H1 (cell line): ENCODE data around the gene HES3. TPM values are rescaled to one million over a fixed set of nuclear protein-coding genes. Genes with fewer than 3 reads are reported as not detected.

ENCODE experiments used
- CEBPB ChIP-seq: IDR thresholded peaks from 2 replicates; pipeline ENCODE4 v1.6.1; 2012; ENCODE audit warnings: low read depth, low read length
- EZH2 ChIP-seq: fragments of 200-600 bp; sonication (generic); IDR thresholded peaks from 2 replicates; pipeline ENCODE4 v1.7.1; 2012; ENCODE audit warnings: low read depth, mild to moderate bottlenecking, moderate library complexity, low read length, inconsistent platforms; ENCODE audit not compliant: severe bottlenecking
- HDAC2 ChIP-seq, 2 experiments: fragments of 300-600 bp in 1 of 2; sonication (generic) in 1 of 2; IDR thresholded peaks; 2 replicates each; pipeline ENCODE4 v1.6.1; 2011 to 2012; ENCODE audit warnings: low read depth in 2 of 2, low read length in 2 of 2, mild to moderate bottlenecking in 2 of 2, moderate library complexity in 2 of 2, borderline replicate concordance in 1 of 2, inconsistent platforms in 1 of 2
- JUN ChIP-seq: IDR thresholded peaks from 2 replicates; pipeline ENCODE4 v1.6.1; 2011; ENCODE audit warnings: low read depth, mild to moderate bottlenecking, improper control_type of control experiment, low read length
- JUND ChIP-seq: IDR thresholded peaks from 2 replicates; pipeline ENCODE4 v1.6.1; 2011; ENCODE audit warnings: mild to moderate bottlenecking, improper control_type of control experiment, low read length
- SRF ChIP-seq: IDR thresholded peaks from 2 replicates; pipeline ENCODE4 v1.6.1; 2011; ENCODE audit warnings: mild to moderate bottlenecking, low read depth, low read length, moderate library complexity
- SUZ12 ChIP-seq: fragments of 200-600 bp; sonication (generic); IDR thresholded peaks from 2 replicates; pipeline ENCODE4 v1.6.1; 2012; ENCODE audit warnings: mild to moderate bottlenecking, inconsistent platforms, low read length, moderate library complexity, mixed read lengths
- polyA plus RNA-seq, 7 experiments: library from polyadenylated mRNA; depleted of rRNA in 3 of 7; stranded (reverse) in 5 of 7; unstranded in 2 of 7; fragments of >200 nt in 5 of 7; fragments of 200-250 nt in 2 of 7; gene quantifications; 1 replicate in 5 of 7; 2 replicates in 1 of 7; 4 replicates in 1 of 7; pipeline versions ENCODE4 v1.2.1 to v1.2.3, GENCODE V29; 2011 to 2013; ENCODE audit warnings: missing spikeins in 2 of 7, mixed read lengths in 2 of 7
- total RNA-seq: library from RNA; stranded (reverse); fragmentation: NEBNext Ultra II Directional; extraction: Animal tissue kit (Norgen Biotek cat#: 25700); gene quantifications from 2 replicates; pipeline ENCODE4 v1.2.1, GENCODE V29; 2021

HES3 gene
- total and polyA plus RNA-seq, 2 of the 8 experiments (the other 6 are each of a cell fraction or from before 2014, with no cell fraction given), result 38.8 to 54.3 TPM

- TF ChIP-seq SUZ12 (no peak), SRF (no peak), JUND (no peak), CEBPB (no peak), EZH2 (no peak), HDAC2 (IDR thresholded peaks at IDR 0.05; ENCODE audit: borderline replicate concordance in 1 of 2, low read depth in 2 of 2, low read length in 2 of 2) (no peak), JUN (no peak)
Observed at GRCh38 chr1:6286266-6286665, 42.3 kb downstream of the HES3 start (continued).
